HEK293 (cell line): ENCODE data around the gene TMTC1.

Experiments used
- CTCF ChIA-PET: fragments of 350-600 bp; formaldehyde crosslinking; extraction: SDS; loops from one replicate; lab custom pipeline; 2021; ENCODE audit warnings: antibody characterized with exemption; lab: Yijun Ruan, JAX
- POLR2A ChIA-PET: fragments of 300-600 bp; formaldehyde crosslinking; extraction: SDS; loops from one replicate; lab custom pipeline; 2020; ENCODE audit warnings: antibody characterized with exemption, inconsistent platforms; lab: Yijun Ruan, JAX
- H3K27ac ChIP-seq: fragments of 200-500 bp; sonication (Bioruptor generic); 2 replicates; pipeline ENCODE4 v1.5.1; 2014; ENCODE audit warnings: low read depth, low read length, control low read depth, inconsistent platforms; ENCODE audit errors: extremely low read depth
- H3K36me3 ChIP-seq, 2 experiments: fragments of 200-500 bp in 1 of 2; sonication (Bioruptor generic) in 1 of 2; 1 replicate in 1 of 2; 2 replicates in 1 of 2; pipeline ENCODE4 v1.5.1; 2014 to 2017; ENCODE audit warnings: inconsistent platforms in 2 of 2, low read length in 2 of 2; ENCODE audit not compliant: control insufficient read depth in 2 of 2, insufficient read depth in 1 of 2
- H3K4me1 ChIP-seq: fragments of 200-500 bp; sonication (Bioruptor generic); 2 replicates; pipeline ENCODE4 v1.5.1; 2014; ENCODE audit warnings: mild to moderate bottlenecking, low read length, inconsistent platforms; ENCODE audit not compliant: control insufficient read depth, insufficient read depth
- H3K4me3 ChIP-seq: 2 replicates; pipeline ENCODE4 v1.5.1; 2011; ENCODE audit warnings: low read depth, mild to moderate bottlenecking, control low read depth, low read length, moderate library complexity
- H3K9me3 ChIP-seq: fragments of 200-500 bp; sonication (Bioruptor generic); 2 replicates; pipeline ENCODE4 v1.5.1; 2014; ENCODE audit warnings: low read depth, low read length, inconsistent platforms; ENCODE audit not compliant: control insufficient read depth, insufficient read depth
- EGR2 ChIP-seq: fragments of 450-650 bp; formaldehyde crosslinking; IDR thresholded peaks from 2 replicates; pipeline ENCODE4 v1.5.1; 2016; ENCODE audit warnings: low read depth, missing biosample characterization, missing genetic modification characterization
- HOXA7 ChIP-seq: sonication (generic); formaldehyde crosslinking; IDR thresholded peaks from 2 replicates; pipeline ENCODE4 v1.8.1; 2022; ENCODE audit warnings: missing genetic modification reagents, borderline replicate concordance
- WT1 ChIP-seq: fragments of 450-650 bp; formaldehyde crosslinking; IDR thresholded peaks from 2 replicates; pipeline ENCODE4 v1.5.1; 2016; ENCODE audit warnings: missing biosample characterization, missing genetic modification characterization
- ZBTB20 ChIP-seq: fragments of 450-650 bp; formaldehyde crosslinking; IDR thresholded peaks from 2 replicates; pipeline ENCODE4 v1.5.1; 2016; ENCODE audit warnings: missing biosample characterization, missing genetic modification characterization
- ZBTB26 ChIP-seq: fragments of 450-650 bp; formaldehyde crosslinking; optimal IDR thresholded peaks from 2 replicates; pipeline ENCODE3; 2016; ENCODE audit warnings: missing biosample characterization, mild to moderate bottlenecking, missing genetic modification characterization
- ZBTB8A ChIP-seq: fragments of 450-650 bp; formaldehyde crosslinking; IDR thresholded peaks from 2 replicates; pipeline ENCODE4 v1.5.1; 2016; ENCODE audit warnings: missing biosample characterization, missing genetic modification characterization
- ZFP37 ChIP-seq: fragments of 450-650 bp; formaldehyde crosslinking; IDR thresholded peaks from 2 replicates; pipeline ENCODE4 v1.5.1; 2016; ENCODE audit warnings: missing biosample characterization, missing genetic modification characterization
- ZFP41 ChIP-seq: fragments of 450-650 bp; formaldehyde crosslinking; IDR thresholded peaks from 2 replicates; pipeline ENCODE4 v1.5.1; 2016; ENCODE audit warnings: missing biosample characterization, missing genetic modification characterization, borderline replicate concordance
- ZNF155 ChIP-seq: fragments of 450-650 bp; formaldehyde crosslinking; IDR thresholded peaks from 2 replicates; pipeline ENCODE4 v1.5.1; 2016; ENCODE audit warnings: missing biosample characterization, missing genetic modification characterization
- ZNF169 ChIP-seq: fragments of 450-650 bp; formaldehyde crosslinking; IDR thresholded peaks from 2 replicates; pipeline ENCODE4 v1.5.1; 2016; ENCODE audit warnings: missing biosample characterization, missing genetic modification characterization
- ZNF292 ChIP-seq: fragments of 450-650 bp; formaldehyde crosslinking; IDR thresholded peaks from 2 replicates; pipeline ENCODE4 v1.5.1; 2016; ENCODE audit warnings: low read depth, missing biosample characterization, missing genetic modification characterization, borderline replicate concordance
- ZNF335 ChIP-seq: fragments of 450-650 bp; formaldehyde crosslinking; conservative IDR thresholded peaks from 2 replicates; pipeline ENCODE4 v1.5.1; 2016; ENCODE audit warnings: missing biosample characterization, missing genetic modification characterization
- ZNF354C ChIP-seq: fragments of 450-650 bp; formaldehyde crosslinking; IDR thresholded peaks from 2 replicates; pipeline ENCODE4 v1.5.1; 2016; ENCODE audit warnings: missing biosample characterization, missing genetic modification characterization, low read depth, borderline replicate concordance
- ZNF37A ChIP-seq: fragments of 450-650 bp; IDR thresholded peaks from 2 replicates; pipeline ENCODE4 v1.5.1; 2018; ENCODE audit warnings: missing biosample characterization, missing genetic modification characterization
- ZNF707 ChIP-seq: fragments of 450-650 bp; formaldehyde crosslinking; IDR thresholded peaks from 2 replicates; pipeline ENCODE4 v1.5.1; 2016; ENCODE audit warnings: missing biosample characterization, missing genetic modification characterization
- ZNF777 ChIP-seq: fragments of 450-650 bp; formaldehyde crosslinking; IDR thresholded peaks from 2 replicates; pipeline ENCODE4 v1.5.1; 2017; ENCODE audit warnings: missing biosample characterization, missing genetic modification characterization, borderline replicate concordance
- ZSCAN16 ChIP-seq: fragments of 450-650 bp; formaldehyde crosslinking; IDR thresholded peaks from 2 replicates; pipeline ENCODE4 v1.5.1; 2016; ENCODE audit warnings: missing biosample characterization, missing genetic modification characterization
- ZSCAN23 ChIP-seq: fragments of 450-650 bp; formaldehyde crosslinking; IDR thresholded peaks from 2 replicates; pipeline ENCODE4 v1.5.1; 2016; ENCODE audit warnings: missing biosample characterization, missing genetic modification characterization
- ZSCAN30 ChIP-seq: fragments of 450-650 bp; IDR thresholded peaks from 2 replicates; pipeline ENCODE4 v1.5.1; 2018; ENCODE audit warnings: missing biosample characterization, mild to moderate bottlenecking, missing genetic modification characterization, moderate library complexity
- TF ChIP-seq, protein P1 (sequence below): fragments of 450-650 bp; formaldehyde crosslinking; IDR thresholded peaks from 2 replicates; pipeline ENCODE4 v1.5.1; 2016; ENCODE audit warnings: missing biosample characterization, missing genetic modification characterization
- TF ChIP-seq, protein P2 (sequence below): fragments of 450-650 bp; formaldehyde crosslinking; IDR thresholded peaks from 2 replicates; pipeline ENCODE4 v1.5.1; 2017; ENCODE audit warnings: missing biosample characterization, missing genetic modification characterization
- TF ChIP-seq, protein P3 (sequence below): fragments of 450-650 bp; formaldehyde crosslinking; conservative IDR thresholded peaks from 2 replicates; pipeline ENCODE4 v1.5.1; 2016; ENCODE audit warnings: low read depth, missing biosample characterization, missing genetic modification characterization

The TMTC1 gene

GRCh38 chr12:29792132-29792531 is 8.4 kb upstream of the TMTC1 start:
- Histone ChIP-seq H3K36me3 (no peaks in the 10 kb centered on the region), H3K9me3 (no peaks in the 10 kb centered on the region), H3K4me1 (peaks cover 5% of the 10 kb centered on the region), H3K27ac (no peak overlapping the region), H3K4me3 (no peak overlapping the region)
- TF ChIP-seq HOXA7 (CRISPR knock-in tag), result no peak
- CTCF ChIA-PET, result no interaction called here
- POLR2A ChIA-PET, result no interaction called here

- no peaks in the 10 kb centered on the region; the same call in 1 of the 2 replicates for H3K9me3 ChIP-seq
- H3K4me3 ChIP-seq, result peak overlapping the region; percentile 53
- H3K27ac ChIP-seq, result peak overlapping the region; percentile 88
- ChIA-PET POLR2A (interaction anchor here (0.5 to 0.9 kb wide), 3 partner anchors 20 to 1013 kb away, joined by 3 to 4 read pairs (median 3); no protein-coding TSS in a partner anchor), CTCF (interaction anchor here (0.6 to 1.0 kb wide), 2 partner anchors 204 to 230 kb away, joined by 3 read pairs; no protein-coding TSS in a partner anchor)
- no peaks in the 10 kb centered on the region for H3K36me3 ChIP-seq
- H3K4me1 ChIP-seq, result peaks cover 4% of the 10 kb centered on the region
- TF ChIP-seq, protein P1, sequence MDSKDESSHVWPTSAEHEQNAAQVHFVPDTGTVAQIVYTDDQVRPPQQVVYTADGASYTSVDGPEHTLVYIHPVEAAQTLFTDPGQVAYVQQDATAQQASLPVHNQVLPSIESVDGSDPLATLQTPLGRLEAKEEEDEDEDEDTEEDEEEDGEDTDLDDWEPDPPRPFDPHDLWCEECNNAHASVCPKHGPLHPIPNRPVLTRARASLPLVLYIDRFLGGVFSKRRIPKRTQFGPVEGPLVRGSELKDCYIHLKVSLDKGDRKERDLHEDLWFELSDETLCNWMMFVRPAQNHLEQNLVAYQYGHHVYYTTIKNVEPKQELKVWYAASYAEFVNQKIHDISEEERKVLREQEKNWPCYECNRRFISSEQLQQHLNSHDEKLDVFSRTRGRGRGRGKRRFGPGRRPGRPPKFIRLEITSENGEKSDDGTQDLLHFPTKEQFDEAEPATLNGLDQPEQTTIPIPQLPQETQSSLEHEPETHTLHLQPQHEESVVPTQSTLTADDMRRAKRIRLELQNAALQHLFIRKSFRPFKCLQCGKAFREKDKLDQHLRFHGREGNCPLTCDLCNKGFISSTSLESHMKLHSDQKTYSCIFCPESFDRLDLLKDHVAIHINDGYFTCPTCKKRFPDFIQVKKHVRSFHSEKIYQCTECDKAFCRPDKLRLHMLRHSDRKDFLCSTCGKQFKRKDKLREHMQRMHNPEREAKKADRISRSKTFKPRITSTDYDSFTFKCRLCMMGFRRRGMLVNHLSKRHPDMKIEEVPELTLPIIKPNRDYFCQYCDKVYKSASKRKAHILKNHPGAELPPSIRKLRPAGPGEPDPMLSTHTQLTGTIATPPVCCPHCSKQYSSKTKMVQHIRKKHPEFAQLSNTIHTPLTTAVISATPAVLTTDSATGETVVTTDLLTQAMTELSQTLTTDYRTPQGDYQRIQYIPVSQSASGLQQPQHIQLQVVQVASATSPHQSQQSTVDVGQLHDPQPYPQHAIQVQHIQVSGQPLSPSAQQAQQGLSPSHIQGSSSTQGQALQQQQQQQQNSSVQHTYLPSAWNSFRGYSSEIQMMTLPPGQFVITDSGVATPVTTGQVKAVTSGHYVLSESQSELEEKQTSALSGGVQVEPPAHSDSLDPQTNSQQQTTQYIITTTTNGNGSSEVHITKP (tag by site-specific recombination), result peak; percentile 89
- TF ChIP-seq ZNF292 (tag by site-specific recombination) (no peak), EGR2 (tag by site-specific recombination) (peak; percentile 57; the same call in 1 of the 2 replicates), ZNF155 (tag by site-specific recombination) (no peak), ZNF777 (peak; percentile 81), ZFP41 (tag by site-specific recombination) (no peak), ZNF169 (tag by site-specific recombination) (no peak), ZBTB26 (tag by site-specific recombination) (peak; percentile 69), ZBTB20 (tag by site-specific recombination) (peak; percentile 74; the same call in 1 of the 2 replicates), ZNF335 (tag by site-specific recombination) (peak; percentile 77), ZNF707 (tag by site-specific recombination) (no peak), ZNF37A (tag by site-specific recombination) (no peak), ZSCAN16 (no peak), ZSCAN23 (tag by site-specific recombination) (no peak), ZFP37 (tag by site-specific recombination) (peak; percentile 82; the same call in 1 of the 2 replicates), ZBTB8A (peak; percentile 76), ZSCAN30 (tag by site-specific recombination) (0 out of 2 replicates have a peak, but pooled peaks have one; percentile 3), ZNF354C (tag by site-specific recombination) (no peak), WT1 (peak; percentile 87)
- TF ChIP-seq, protein P2, sequence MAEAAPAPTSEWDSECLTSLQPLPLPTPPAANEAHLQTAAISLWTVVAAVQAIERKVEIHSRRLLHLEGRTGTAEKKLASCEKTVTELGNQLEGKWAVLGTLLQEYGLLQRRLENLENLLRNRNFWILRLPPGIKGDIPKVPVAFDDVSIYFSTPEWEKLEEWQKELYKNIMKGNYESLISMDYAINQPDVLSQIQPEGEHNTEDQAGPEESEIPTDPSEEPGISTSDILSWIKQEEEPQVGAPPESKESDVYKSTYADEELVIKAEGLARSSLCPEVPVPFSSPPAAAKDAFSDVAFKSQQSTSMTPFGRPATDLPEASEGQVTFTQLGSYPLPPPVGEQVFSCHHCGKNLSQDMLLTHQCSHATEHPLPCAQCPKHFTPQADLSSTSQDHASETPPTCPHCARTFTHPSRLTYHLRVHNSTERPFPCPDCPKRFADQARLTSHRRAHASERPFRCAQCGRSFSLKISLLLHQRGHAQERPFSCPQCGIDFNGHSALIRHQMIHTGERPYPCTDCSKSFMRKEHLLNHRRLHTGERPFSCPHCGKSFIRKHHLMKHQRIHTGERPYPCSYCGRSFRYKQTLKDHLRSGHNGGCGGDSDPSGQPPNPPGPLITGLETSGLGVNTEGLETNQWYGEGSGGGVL (tag by site-specific recombination), result peak; percentile 43; the same call in 1 of the 2 replicates
- TF ChIP-seq, protein P3, sequence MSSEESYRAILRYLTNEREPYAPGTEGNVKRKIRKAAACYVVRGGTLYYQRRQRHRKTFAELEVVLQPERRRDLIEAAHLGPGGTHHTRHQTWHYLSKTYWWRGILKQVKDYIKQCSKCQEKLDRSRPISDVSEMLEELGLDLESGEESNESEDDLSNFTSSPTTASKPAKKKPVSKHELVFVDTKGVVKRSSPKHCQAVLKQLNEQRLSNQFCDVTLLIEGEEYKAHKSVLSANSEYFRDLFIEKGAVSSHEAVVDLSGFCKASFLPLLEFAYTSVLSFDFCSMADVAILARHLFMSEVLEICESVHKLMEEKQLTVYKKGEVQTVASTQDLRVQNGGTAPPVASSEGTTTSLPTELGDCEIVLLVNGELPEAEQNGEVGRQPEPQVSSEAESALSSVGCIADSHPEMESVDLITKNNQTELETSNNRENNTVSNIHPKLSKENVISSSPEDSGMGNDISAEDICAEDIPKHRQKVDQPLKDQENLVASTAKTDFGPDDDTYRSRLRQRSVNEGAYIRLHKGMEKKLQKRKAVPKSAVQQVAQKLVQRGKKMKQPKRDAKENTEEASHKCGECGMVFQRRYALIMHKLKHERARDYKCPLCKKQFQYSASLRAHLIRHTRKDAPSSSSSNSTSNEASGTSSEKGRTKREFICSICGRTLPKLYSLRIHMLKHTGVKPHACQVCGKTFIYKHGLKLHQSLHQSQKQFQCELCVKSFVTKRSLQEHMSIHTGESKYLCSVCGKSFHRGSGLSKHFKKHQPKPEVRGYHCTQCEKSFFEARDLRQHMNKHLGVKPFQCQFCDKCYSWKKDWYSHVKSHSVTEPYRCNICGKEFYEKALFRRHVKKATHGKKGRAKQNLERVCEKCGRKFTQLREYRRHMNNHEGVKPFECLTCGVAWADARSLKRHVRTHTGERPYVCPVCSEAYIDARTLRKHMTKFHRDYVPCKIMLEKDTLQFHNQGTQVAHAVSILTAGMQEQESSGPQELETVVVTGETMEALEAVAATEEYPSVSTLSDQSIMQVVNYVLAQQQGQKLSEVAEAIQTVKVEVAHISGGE (tag by site-specific recombination), result peak; percentile 50; the same call in 1 of the 2 replicates
Measured at GRCh38 chr12:29782871-29783772, 620 bp downstream of the TMTC1 start.
